MCF 10A (cell line): ENCODE measurements around the gene SOCS7. TPM values are rescaled to one million over a fixed set of nuclear protein-coding genes. Genes with fewer than 3 reads are reported as not detected.

Experiments used
- Bru-seq: library from RNA; stranded (reverse); fragments of 400-500 nt; gene quantifications from one replicate; lab custom pipeline; 2021; lab: Mats Ljungman, UMichigan
- BruChase-seq, 2 experiments: library from RNA; stranded (reverse); fragments of 400-500 nt; gene quantifications; one replicate each; lab custom pipeline; 2021; lab: Mats Ljungman, UMichigan
- BruUV-seq: library from RNA; stranded (reverse); fragments of 400-500 nt; replicated peaks from 2 replicates; lab custom pipeline; 2021; lab: Mats Ljungman, UMichigan
- CTCF ChIA-PET: fragments of 300-600 bp; sonication (Branson Sonifier 250); formaldehyde crosslinking; extraction: SDS; loops from one replicate; lab custom pipeline; 2021; ENCODE audit warnings: antibody characterized with exemption, inconsistent platforms; lab: Yijun Ruan, JAX
- POLR2A ChIA-PET: fragments of 300-600, 350-650 bp; sonication (Branson Sonifier 250); formaldehyde crosslinking; extraction: SDS; loops from one replicate; lab custom pipeline; 2020; ENCODE audit warnings: antibody characterized with exemption, inconsistent platforms; lab: Yijun Ruan, JAX
- DNase-seq: peaks from one replicate; pipeline ENCODE4 v3.0.0-alpha.2; 2018; ENCODE audit not compliant: unreplicated experiment
- H3K27ac Mint-ChIP-seq: one replicate; pipeline ENCODE4 v1.8.0; 2022; ENCODE audit warnings: mild to moderate bottlenecking, low read depth, mixed read lengths; ENCODE audit not compliant: unreplicated experiment
- H3K27me3 Mint-ChIP-seq: one replicate; pipeline ENCODE4 v1.8.0; 2022; ENCODE audit warnings: mixed read lengths; ENCODE audit not compliant: insufficient read depth, unreplicated experiment
- H3K36me3 Mint-ChIP-seq: one replicate; pipeline ENCODE4 v1.8.0; 2022; ENCODE audit warnings: mild to moderate bottlenecking, moderate library complexity, mixed read lengths; ENCODE audit not compliant: insufficient read depth, unreplicated experiment
- H3K4me1 Mint-ChIP-seq: one replicate; pipeline ENCODE4 v1.8.0; 2022; ENCODE audit warnings: mixed read lengths; ENCODE audit not compliant: insufficient read depth, unreplicated experiment
- H3K4me3 Mint-ChIP-seq: one replicate; pipeline ENCODE4 v1.8.0; 2022; ENCODE audit warnings: mild to moderate bottlenecking, moderate library complexity, mixed read lengths; ENCODE audit not compliant: unreplicated experiment
- H3K9me3 Mint-ChIP-seq: one replicate; pipeline ENCODE4 v1.8.0; 2022; ENCODE audit warnings: mixed read lengths; ENCODE audit not compliant: unreplicated experiment
- intact Hi-C: fragments of 100-400 bp; cut with micrococcal nuclease; formaldehyde crosslinking; loops from 2 replicates; pipeline ENCODE4 v1.14.1; 2022
- long read RNA-seq: library from polyadenylated mRNA; stranded (forward); transcript quantifications from one replicate; pipeline ENCODE4 v2.0.0, GENCODE V29; 2022
- total RNA-seq: library from RNA; stranded (reverse); gene quantifications from 2 replicates; pipeline ENCODE4 v1.2.3, GENCODE V29; 2022
- TF ChIP-seq, protein P1 (sequence below): fragments of 200-600 bp; IDR thresholded peaks from one replicate; pipeline ENCODE4 v1.8.0; 2022; ENCODE audit warnings: antibody characterized with exemption, mild to moderate bottlenecking; ENCODE audit not compliant: unreplicated experiment

Gene SOCS7, protein sequence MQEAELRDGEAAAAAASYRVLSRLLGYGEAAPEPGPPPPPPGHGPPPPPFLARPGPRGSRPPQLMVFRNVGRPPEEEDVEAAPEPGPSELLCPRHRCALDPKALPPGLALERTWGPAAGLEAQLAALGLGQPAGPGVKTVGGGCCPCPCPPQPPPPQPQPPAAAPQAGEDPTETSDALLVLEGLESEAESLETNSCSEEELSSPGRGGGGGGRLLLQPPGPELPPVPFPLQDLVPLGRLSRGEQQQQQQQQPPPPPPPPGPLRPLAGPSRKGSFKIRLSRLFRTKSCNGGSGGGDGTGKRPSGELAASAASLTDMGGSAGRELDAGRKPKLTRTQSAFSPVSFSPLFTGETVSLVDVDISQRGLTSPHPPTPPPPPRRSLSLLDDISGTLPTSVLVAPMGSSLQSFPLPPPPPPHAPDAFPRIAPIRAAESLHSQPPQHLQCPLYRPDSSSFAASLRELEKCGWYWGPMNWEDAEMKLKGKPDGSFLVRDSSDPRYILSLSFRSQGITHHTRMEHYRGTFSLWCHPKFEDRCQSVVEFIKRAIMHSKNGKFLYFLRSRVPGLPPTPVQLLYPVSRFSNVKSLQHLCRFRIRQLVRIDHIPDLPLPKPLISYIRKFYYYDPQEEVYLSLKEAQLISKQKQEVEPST
- total RNA-seq (26.2 and 32.1 TPM in 2 replicates), Bru-seq, nascent RNA (percentile 66 among the genes with signal in this experiment), BruChase-seq, experiment 1, labeled RNA remaining after a 6-hour chase (percentile 87 among the genes with signal in this experiment), BruChase-seq, experiment 2, labeled RNA remaining after a 2-hour chase (percentile 77 among the genes with signal in this experiment)
- long read RNA-seq, partial matches to known transcripts, result 1 of 13 reads
- long read RNA-seq, other reads (novel, unspliced or antisense), result 11 of 13 reads

DNA sequence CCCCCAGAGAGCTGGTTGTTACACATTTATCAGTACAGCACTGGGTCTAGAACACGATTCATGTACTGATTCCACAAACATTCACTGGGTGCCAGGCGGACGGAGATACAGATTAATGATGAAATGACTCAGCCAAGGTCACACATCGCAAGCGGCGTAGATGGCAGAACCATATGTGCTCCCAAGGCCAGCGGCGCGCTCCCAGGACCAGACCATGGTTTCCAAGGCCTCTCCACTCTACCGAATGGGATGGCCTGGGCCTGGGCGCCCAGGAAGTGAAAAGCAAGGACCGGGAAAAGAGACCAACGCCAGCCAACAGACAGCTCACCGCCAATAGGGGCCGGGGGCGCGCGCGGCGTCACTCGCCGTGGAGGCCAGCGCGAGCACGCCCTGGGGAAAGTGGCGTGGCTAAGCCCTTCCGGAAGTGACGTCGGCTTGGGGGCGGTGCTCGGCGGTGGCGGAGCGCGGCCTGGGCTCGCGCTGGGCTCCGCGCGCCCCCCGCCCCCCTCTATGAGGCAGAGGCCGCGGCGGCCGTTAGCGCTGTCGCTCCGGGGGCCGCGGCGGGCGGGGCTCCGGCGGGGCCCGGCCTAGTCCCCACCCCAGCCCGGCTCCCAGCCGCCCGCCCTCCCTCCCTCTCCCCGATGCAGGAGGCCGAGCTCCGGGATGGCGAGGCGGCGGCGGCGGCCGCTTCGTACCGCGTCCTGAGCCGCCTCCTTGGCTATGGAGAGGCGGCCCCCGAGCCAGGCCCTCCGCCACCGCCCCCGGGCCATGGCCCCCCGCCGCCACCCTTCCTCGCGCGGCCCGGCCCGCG lies at the start of gene SOCS7:
TSS of gene SOCS7 (plus strand) at position 433 of the 811 bp plus-strand sequence. CDS start at position 642, 209 bp downstream.
- H3K27ac Mint-ChIP-seq, result peak within 1 kb of the TSS; percentile 82
- DNase-seq, result peak; percentile 91
- intact Hi-C loops, result no loop called here
- no TSS peak for BruUV-seq
- H3K9me3 Mint-ChIP-seq, result no peaks in the 10 kb centered on the region
- ChIA-PET CTCF (interaction anchor here (0.6 to 6.7 kb wide), 6 partner anchors 12 to 1461 kb away, joined by 3 to 114 read pairs (median 4); no protein-coding TSS in a partner anchor), POLR2A (interaction anchor here (0.8 to 2.1 kb wide), 8 partner anchors 7 to 400 kb away, joined by 3 to 8 read pairs (median 4); no protein-coding TSS in a partner anchor)
- H3K27me3 Mint-ChIP-seq, result no peaks in the 10 kb centered on the region
- TF ChIP-seq, protein P1, sequence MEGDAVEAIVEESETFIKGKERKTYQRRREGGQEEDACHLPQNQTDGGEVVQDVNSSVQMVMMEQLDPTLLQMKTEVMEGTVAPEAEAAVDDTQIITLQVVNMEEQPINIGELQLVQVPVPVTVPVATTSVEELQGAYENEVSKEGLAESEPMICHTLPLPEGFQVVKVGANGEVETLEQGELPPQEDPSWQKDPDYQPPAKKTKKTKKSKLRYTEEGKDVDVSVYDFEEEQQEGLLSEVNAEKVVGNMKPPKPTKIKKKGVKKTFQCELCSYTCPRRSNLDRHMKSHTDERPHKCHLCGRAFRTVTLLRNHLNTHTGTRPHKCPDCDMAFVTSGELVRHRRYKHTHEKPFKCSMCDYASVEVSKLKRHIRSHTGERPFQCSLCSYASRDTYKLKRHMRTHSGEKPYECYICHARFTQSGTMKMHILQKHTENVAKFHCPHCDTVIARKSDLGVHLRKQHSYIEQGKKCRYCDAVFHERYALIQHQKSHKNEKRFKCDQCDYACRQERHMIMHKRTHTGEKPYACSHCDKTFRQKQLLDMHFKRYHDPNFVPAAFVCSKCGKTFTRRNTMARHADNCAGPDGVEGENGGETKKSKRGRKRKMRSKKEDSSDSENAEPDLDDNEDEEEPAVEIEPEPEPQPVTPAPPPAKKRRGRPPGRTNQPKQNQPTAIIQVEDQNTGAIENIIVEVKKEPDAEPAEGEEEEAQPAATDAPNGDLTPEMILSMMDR, result no peak
- H3K4me1 Mint-ChIP-seq, result peaks cover 29% of the 10 kb centered on the region
- H3K4me3 Mint-ChIP-seq, result peak within 1 kb of the TSS; percentile 81
- H3K36me3 Mint-ChIP-seq, result no peaks in the 10 kb centered on the region

DNA sequence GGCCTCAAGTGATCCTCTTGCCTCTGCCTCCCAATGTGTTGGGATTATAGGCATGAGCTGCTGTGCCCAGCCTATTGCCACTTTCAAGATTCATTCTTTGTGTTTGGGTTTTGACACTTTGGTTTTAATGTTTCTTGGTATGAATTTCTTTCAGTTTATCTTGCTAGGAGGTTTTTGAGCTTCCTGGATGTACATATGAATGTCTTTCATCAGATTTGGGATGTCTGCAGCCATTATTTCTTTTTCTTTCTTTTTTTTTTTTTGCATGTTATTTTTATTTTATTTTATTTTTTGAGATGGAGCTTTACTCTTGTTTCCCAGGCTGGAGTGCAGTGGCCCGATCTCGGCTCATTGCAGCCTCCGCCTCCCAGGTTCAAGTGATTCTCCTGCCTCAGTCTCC lies 36.1 kb upstream of the SOCS7 start:
- peaks cover 63% of the 10 kb centered on the region for H3K36me3 Mint-ChIP-seq
- intact Hi-C loops, result no loop called here
- no peaks in the 10 kb centered on the region for H3K4me1 Mint-ChIP-seq
- no peak overlapping the region for H3K4me3 Mint-ChIP-seq
- no TSS peak for BruUV-seq
- no peaks in the 10 kb centered on the region for H3K9me3 Mint-ChIP-seq
- POLR2A ChIA-PET, result interaction anchor here (0.6 to 0.8 kb wide), 2 partner anchors 18 to 244 kb away, joined by 3 read pairs; no protein-coding TSS in a partner anchor
- no peak for DNase-seq
- TF ChIP-seq, protein P1, result no peak
- CTCF ChIA-PET, result interaction anchor here (0.6 to 0.9 kb wide), 2 partner anchors 9 to 336 kb away, joined by 3 to 5 read pairs; no protein-coding TSS in a partner anchor
- H3K27ac Mint-ChIP-seq, result no peak overlapping the region
- H3K27me3 Mint-ChIP-seq, result no peaks in the 10 kb centered on the region

DNA sequence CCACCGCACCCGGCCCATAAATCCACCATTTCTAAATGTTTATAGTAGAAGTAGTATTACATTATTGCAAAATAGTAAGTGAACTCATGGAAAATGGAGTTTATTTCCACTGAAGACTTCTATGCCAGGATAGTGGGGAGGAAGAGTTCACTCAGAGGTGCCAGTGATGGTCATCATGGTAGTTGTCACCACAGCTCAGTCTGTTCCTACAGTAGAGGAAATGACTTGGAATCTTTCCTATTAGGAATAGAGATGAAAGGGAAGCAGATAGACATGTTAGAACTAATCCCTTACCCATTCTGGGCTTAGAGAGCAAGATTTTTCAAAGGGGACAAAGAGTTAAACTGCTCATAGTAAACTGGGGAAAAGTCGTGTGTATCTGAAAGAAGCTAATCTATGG lies 34.6 kb upstream of the SOCS7 start:
- Mint-ChIP-seq H3K36me3 (peaks cover 65% of the 10 kb centered on the region), H3K27me3 (no peaks in the 10 kb centered on the region), H3K27ac (no peak overlapping the region), H3K9me3 (no peaks in the 10 kb centered on the region), H3K4me3 (no peak overlapping the region), H3K4me1 (no peaks in the 10 kb centered on the region)
- no TSS peak for BruUV-seq
- DNase-seq, result no peak
- TF ChIP-seq, protein P1, result no peak
- intact Hi-C loops, result no loop called here
- POLR2A ChIA-PET, result interaction anchor here (0.8 kb wide), 1 partner anchor 9 kb away, joined by 4 read pairs; no protein-coding TSS in a partner anchor
- CTCF ChIA-PET, result interaction anchor here (0.6 kb wide), 1 partner anchor 87 kb away, joined by 4 read pairs; no protein-coding TSS in a partner anchor
